Rectal smooth muscle tissue (tissue), 1 donor: ENCODE measurements around the gene CARMIL3.
"Not testable (repeated sequence)": the region's sequence is repeated elsewhere in the genome, so short reads cannot be mapped to it uniquely, and the experiment has no call there.

Experiments
- H3K27ac ChIP-seq: one replicate; pipeline ENCODE4 v1.7.0; 2013; ENCODE audit warnings: low read depth, low read length, inconsistent platforms
- H3K27me3 ChIP-seq: one replicate; pipeline ENCODE4 v1.7.0; 2013; ENCODE audit warnings: low read length; ENCODE audit not compliant: control insufficient read depth, insufficient read depth
- H3K36me3 ChIP-seq: one replicate; pipeline ENCODE4 v1.7.0; 2013; ENCODE audit warnings: low read length; ENCODE audit not compliant: control insufficient read depth, insufficient read depth
- H3K4me1 ChIP-seq: one replicate; pipeline ENCODE4 v1.7.0; 2013; ENCODE audit warnings: low read length; ENCODE audit not compliant: control insufficient read depth, insufficient read depth
- H3K4me3 ChIP-seq: one replicate; pipeline ENCODE4 v1.7.0; 2013; ENCODE audit warnings: low read length
- H3K9ac ChIP-seq: one replicate; pipeline ENCODE4 v1.7.0; 2013; ENCODE audit warnings: low read length

CARMIL3 gene

GRCh38 chr14:24024939-24025418 lies 26.8 kb upstream of the CARMIL3 start:
- not testable (repeated sequence) for H3K4me1 ChIP-seq, H3K27ac ChIP-seq, H3K36me3 ChIP-seq, H3K27me3 ChIP-seq, H3K4me3 ChIP-seq, H3K9ac ChIP-seq

- H3K4me1 ChIP-seq, H3K36me3 ChIP-seq, H3K9ac ChIP-seq, H3K27ac ChIP-seq, H3K27me3 ChIP-seq, H3K4me3 ChIP-seq: not testable (repeated sequence)
These were observed 22.1 kb upstream of the CARMIL3 start for GRCh38 chr14:24029687-24030086.

GRCh38 chr14:24031331-24031730 lies 20.5 kb upstream of the CARMIL3 start:
- not testable (repeated sequence) for H3K27me3 ChIP-seq, H3K9ac ChIP-seq, H3K27ac ChIP-seq, H3K4me1 ChIP-seq, H3K36me3 ChIP-seq, H3K4me3 ChIP-seq

GRCh38 chr14:24032727-24033418 lies 18.9 kb upstream of the CARMIL3 start:
- H3K27ac ChIP-seq: no peak overlapping the region
- H3K27me3 ChIP-seq: no peaks in the 10 kb centered on the region
- H3K4me1 ChIP-seq: no peaks in the 10 kb centered on the region
- H3K9ac ChIP-seq: no peak overlapping the region
- no peak overlapping the region for H3K4me3 ChIP-seq
- H3K36me3 ChIP-seq: no peaks in the 10 kb centered on the region

- H3K4me1 ChIP-seq, H3K36me3 ChIP-seq, H3K27me3 ChIP-seq, H3K9ac ChIP-seq, H3K4me3 ChIP-seq: not testable (repeated sequence)
- H3K27ac ChIP-seq: peak overlapping the region; percentile 79
These were observed 16.0 kb upstream of the CARMIL3 start for GRCh38 chr14:24035769-24036168.

GRCh38 chr14:24036169-24036962 lies 15.4 kb upstream of the CARMIL3 start:
- H3K36me3 ChIP-seq: no peaks in the 10 kb centered on the region
- H3K27ac ChIP-seq: peak overlapping the region; percentile 79
- H3K27me3 ChIP-seq: no peaks in the 10 kb centered on the region
- peak overlapping the region; percentile 61 for H3K9ac ChIP-seq
- peak overlapping the region; percentile 86 for H3K4me3 ChIP-seq
- no peaks in the 10 kb centered on the region for H3K4me1 ChIP-seq

GRCh38 chr14:24036963-24037657 lies 14.7 kb upstream of the CARMIL3 start:
- not testable (repeated sequence) for H3K4me1 ChIP-seq, H3K9ac ChIP-seq, H3K27me3 ChIP-seq, H3K36me3 ChIP-seq
- Histone ChIP-seq H3K4me3 (peak overlapping the region; percentile 86), H3K27ac (peak overlapping the region; percentile 79)

- Histone ChIP-seq H3K9ac (no peak overlapping the region), H3K36me3 (no peaks in the 10 kb centered on the region), H3K4me1 (no peaks in the 10 kb centered on the region), H3K4me3 (no peak overlapping the region), H3K27me3 (no peaks in the 10 kb centered on the region), H3K27ac (no peak overlapping the region)
These were observed 14.2 kb upstream of the CARMIL3 start for GRCh38 chr14:24037658-24038037.

GRCh38 chr14:24038686-24039085 lies 13.1 kb upstream of the CARMIL3 start:
- H3K4me3 ChIP-seq: no peak overlapping the region
- H3K36me3 ChIP-seq: no peaks in the 10 kb centered on the region
- no peak overlapping the region for H3K9ac ChIP-seq
- H3K27ac ChIP-seq: no peak overlapping the region
- H3K4me1 ChIP-seq: no peaks in the 10 kb centered on the region
- H3K27me3 ChIP-seq: no peaks in the 10 kb centered on the region

- no peaks in the 10 kb centered on the region for H3K4me1 ChIP-seq
- H3K9ac ChIP-seq: no peak overlapping the region
- H3K36me3 ChIP-seq: no peaks in the 10 kb centered on the region
- H3K27ac ChIP-seq: no peak overlapping the region
- H3K27me3 ChIP-seq: no peaks in the 10 kb centered on the region
- H3K4me3 ChIP-seq: no peak overlapping the region
These were observed 11.1 kb upstream of the CARMIL3 start for GRCh38 chr14:24040692-24041091.

- Histone ChIP-seq H3K9ac (no peak overlapping the region), H3K27ac (no peak overlapping the region), H3K27me3 (no peaks in the 10 kb centered on the region), H3K36me3 (no peaks in the 10 kb centered on the region), H3K4me1 (no peaks in the 10 kb centered on the region), H3K4me3 (no peak overlapping the region)
These were observed 9.1 kb upstream of the CARMIL3 start for GRCh38 chr14:24042746-24043145.

- H3K9ac ChIP-seq, H3K36me3 ChIP-seq, H3K27me3 ChIP-seq, H3K4me3 ChIP-seq, H3K27ac ChIP-seq, H3K4me1 ChIP-seq: not testable (repeated sequence)
These were observed 2.8 kb upstream of the CARMIL3 start for GRCh38 chr14:24049002-24049401.
